ENCODE data around the gene POP7. TPM values are rescaled to one million over a fixed set of nuclear protein-coding genes. Genes with fewer than 3 reads are reported as not detected.
A peak's percentile ranks its signal among the peaks of the same experiment; 100 is the strongest.

POP7 gene
- total RNA-seq, 4 donors from 2014 or later: 23.9 to 38.1 (median 29.7) TPM

DNA sequence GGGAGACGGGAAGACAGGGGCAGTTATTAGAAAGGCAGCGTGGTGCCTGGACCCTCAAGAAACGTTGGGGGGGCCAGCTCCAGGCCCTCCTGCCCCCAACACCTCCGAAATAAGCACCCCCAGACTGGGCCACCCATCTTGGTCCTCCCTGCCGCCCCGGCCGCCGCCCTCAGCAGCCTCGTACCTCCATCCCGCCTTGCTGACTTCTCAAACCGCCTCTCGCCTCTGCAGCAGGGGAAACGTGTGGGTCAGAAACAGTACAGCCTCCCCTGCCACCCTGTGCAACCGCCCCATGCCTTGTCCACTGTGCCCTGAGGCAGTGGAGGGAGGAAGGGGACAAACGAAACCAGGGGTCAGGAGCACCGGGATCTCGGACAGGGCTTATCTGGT is 19.1 kb upstream of the POP7 start:
- H3K27ac ChIP-seq: no peak overlapping the region
- peaks cover 0 to 78% (median 0%) of the 10 kb centered on the region in 3 donors for H3K36me3 ChIP-seq
- H3K27me3 ChIP-seq: no peaks in the 10 kb centered on the region
- H3K4me3 ChIP-seq: no peak overlapping the region
- H3K9me3 ChIP-seq: no peaks in the 10 kb centered on the region
- no peak for TF ChIP-seq POLR2A (IDR thresholded peaks at IDR 0.05)
- TF ChIP-seq, protein P1, sequence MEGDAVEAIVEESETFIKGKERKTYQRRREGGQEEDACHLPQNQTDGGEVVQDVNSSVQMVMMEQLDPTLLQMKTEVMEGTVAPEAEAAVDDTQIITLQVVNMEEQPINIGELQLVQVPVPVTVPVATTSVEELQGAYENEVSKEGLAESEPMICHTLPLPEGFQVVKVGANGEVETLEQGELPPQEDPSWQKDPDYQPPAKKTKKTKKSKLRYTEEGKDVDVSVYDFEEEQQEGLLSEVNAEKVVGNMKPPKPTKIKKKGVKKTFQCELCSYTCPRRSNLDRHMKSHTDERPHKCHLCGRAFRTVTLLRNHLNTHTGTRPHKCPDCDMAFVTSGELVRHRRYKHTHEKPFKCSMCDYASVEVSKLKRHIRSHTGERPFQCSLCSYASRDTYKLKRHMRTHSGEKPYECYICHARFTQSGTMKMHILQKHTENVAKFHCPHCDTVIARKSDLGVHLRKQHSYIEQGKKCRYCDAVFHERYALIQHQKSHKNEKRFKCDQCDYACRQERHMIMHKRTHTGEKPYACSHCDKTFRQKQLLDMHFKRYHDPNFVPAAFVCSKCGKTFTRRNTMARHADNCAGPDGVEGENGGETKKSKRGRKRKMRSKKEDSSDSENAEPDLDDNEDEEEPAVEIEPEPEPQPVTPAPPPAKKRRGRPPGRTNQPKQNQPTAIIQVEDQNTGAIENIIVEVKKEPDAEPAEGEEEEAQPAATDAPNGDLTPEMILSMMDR (IDR thresholded peaks at IDR 0.05): no peak
- no peak for DNase-seq
- peaks cover 0 to 27% (median 10%) of the 10 kb centered on the region in 4 donors for H3K4me1 ChIP-seq

DNA sequence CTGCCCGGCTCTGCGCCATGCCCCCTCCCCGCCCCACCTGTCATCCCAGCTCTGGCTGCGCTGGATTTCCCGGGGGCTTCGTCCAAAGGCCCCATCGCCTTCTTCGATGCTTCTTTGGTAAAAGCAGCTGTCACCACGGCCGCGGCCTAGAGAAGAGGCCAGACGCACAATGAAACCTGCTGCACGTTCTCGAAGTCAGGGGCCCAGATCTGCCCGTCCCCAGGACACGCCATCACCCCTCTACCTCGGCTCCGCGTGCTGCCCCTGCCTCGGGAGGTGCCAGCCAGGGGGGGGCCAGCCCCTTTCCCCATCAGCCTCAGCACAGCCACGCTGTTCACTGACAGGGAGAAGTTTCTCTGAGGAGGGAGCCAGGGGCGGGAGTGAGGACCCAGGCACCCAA is 18.7 kb upstream of the POP7 start:
- H3K4me3 ChIP-seq: no peak overlapping the region
- H3K9me3 ChIP-seq: no peaks in the 10 kb centered on the region
- H3K36me3 ChIP-seq: peaks cover 0 to 74% (median 0%) of the 10 kb centered on the region in 3 donors
- no peaks in the 10 kb centered on the region for H3K27me3 ChIP-seq
- DNase-seq: no peak
- TF ChIP-seq POLR2A (IDR thresholded peaks at IDR 0.05): no peak
- peaks cover 0 to 32% (median 14%) of the 10 kb centered on the region in 4 donors for H3K4me1 ChIP-seq
- H3K27ac ChIP-seq: no peak overlapping the region

DNA sequence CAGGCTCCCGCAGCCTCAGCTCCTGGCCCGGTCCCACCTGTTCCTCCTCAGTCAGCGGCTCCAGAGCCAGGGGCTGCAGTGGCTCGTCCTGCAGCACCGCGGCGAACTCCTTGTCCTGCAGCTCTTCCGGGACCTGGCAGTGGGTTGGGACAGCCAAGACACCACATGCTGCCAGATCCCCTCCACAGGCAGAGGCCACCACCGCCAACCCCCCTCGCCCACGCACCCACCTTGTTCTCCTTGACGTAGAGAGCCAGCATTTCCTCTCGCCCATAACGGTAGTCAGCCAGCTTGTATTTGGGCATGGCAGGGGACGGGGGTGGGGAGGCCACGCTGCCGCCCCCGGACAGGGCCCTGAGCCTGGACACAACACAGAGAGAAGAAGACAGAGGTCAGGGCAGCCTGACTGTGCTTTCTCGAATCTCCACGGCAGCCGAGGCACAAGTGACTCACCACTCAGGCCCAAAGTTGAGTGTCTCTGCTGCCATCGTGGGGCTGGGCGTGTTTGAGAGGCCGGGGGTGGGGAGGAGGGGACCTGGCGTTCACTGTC is 18.1 kb upstream of the POP7 start:
- Histone ChIP-seq H3K4me1 (peaks cover 0 to 37% (median 19%) of the 10 kb centered on the region in 4 donors), H3K36me3 (peaks cover 0 to 68% (median 0%) of the 10 kb centered on the region in 3 donors), H3K4me3 (no peak overlapping the region), H3K9me3 (no peaks in the 10 kb centered on the region), H3K27ac (no peak overlapping the region), H3K27me3 (no peaks in the 10 kb centered on the region)
- DNase-seq: no peak
- TF ChIP-seq, protein P1 (IDR thresholded peaks at IDR 0.05): no peak
- TF ChIP-seq POLR2A (IDR thresholded peaks at IDR 0.05): no peak

DNA sequence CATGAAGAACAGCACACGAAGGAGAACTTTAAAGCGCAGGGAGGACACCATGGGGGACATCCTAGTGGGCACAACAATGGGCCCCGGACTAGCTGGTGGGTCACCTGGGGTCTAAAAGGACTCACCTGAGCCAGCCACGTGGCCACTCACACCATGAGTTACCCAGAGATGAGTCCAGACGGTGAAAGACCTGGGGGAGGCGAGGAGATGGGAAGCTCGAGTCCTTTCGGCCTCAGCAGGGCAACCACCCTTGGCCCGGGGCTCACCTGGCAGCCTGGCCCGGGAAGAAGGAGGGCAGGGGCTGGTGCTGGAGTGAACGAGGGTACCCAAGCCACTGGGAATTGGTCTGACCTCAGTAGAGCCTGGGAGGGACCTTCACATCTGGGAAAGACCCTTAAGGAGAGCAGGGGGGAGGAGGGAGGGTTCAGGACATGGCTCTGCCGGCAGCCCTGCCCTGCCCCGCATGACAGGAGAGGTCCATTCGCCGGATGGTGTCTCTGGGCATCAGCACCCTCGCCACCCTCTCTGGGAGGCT is 17.5 kb upstream of the POP7 start:
- TF ChIP-seq, protein P1 (IDR thresholded peaks at IDR 0.05): no peak
- TF ChIP-seq POLR2A (IDR thresholded peaks at IDR 0.05): no peak
- Histone ChIP-seq H3K9me3 (no peaks in the 10 kb centered on the region), H3K4me1 (peaks cover 0 to 43% (median 22%) of the 10 kb centered on the region in 4 donors), H3K27me3 (no peaks in the 10 kb centered on the region), H3K27ac (no peak overlapping the region), H3K36me3 (peaks cover 0 to 62% (median 0%) of the 10 kb centered on the region in 3 donors), H3K4me3 (no peak overlapping the region)
- peak in 1 of 3 donors; percentile 36 for DNase-seq

DNA sequence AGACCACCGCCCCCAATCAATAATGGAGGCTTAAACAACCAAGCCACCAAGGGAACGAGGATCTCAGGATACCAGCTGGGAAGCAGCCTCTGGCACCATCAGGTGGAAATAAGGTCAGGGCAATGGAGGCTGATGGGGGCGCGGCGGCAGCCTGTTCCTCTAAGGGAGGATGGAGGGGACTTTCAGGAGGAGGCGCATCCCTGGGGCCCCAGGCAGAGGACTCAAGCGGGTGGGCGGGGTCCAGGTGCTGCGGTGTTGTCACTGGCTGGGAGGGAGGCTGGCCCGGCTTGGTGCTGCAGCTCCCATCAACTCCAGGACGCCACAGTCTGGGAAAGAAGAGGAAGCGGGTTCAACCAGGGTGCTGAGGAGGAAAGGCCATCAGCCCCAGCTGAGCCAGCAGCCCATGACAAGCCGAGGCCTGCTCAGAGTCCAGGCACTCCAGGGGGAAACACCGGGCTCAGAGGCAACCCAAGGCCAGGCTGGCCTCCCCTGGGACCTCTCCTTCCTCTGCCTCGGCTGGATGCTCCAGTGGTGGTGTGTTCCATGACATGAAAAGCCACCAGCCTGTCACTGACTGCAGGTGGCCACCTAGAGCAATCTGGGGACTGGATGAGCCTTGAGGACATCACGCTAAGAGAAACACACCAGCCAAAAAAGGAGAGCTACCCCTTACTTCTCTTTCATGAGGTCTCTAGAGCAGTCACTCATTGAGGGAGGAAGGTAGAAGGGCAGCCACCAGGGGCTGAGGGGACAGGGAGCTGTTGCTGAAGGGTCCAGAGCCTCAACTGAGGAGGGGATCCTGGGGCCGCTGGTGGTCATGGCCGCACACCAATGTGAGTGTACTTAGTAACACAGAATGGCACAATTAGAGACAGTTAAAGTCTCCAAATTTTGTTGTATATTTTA is 16.4 kb upstream of the POP7 start:
- H3K4me3 ChIP-seq: no peak overlapping the region
- TF ChIP-seq POLR2A (IDR thresholded peaks at IDR 0.05): no peak
- TF ChIP-seq, protein P1 (IDR thresholded peaks at IDR 0.05): no peak
- peak in 1 of 3 donors; percentile 39 for DNase-seq
- peaks cover 0 to 51% (median 0%) of the 10 kb centered on the region in 3 donors for H3K36me3 ChIP-seq
- H3K9me3 ChIP-seq: no peaks in the 10 kb centered on the region
- peaks cover 0 to 43% (median 23%) of the 10 kb centered on the region in 4 donors for H3K4me1 ChIP-seq
- no peaks in the 10 kb centered on the region for H3K27me3 ChIP-seq
- no peak overlapping the region for H3K27ac ChIP-seq

Measured in Peyer's patch (tissue), 4 donors.